Coronary artery (tissue), 2 donors: ENCODE results near the gene MYH14.
A peak's percentile ranks its signal among the peaks of the same experiment; 100 is the strongest.

ENCODE experiments used
- DNase-seq: peaks from one replicate; pipeline ENCODE4 v3.0.0-alpha.2; 2017; ENCODE audit warnings: low spot score
- H3K27ac ChIP-seq, 2 donors: fragments of 200-600 bp; sonication (generic); one replicate each; pipeline ENCODE4 v1.5.1; 2016 to 2019
- H3K4me3 ChIP-seq: fragments of 200-600 bp; sonication (generic); 2 replicates; pipeline ENCODE4 v1.5.1; 2016; ENCODE audit warnings: mild to moderate bottlenecking, moderate library complexity
- TF ChIP-seq, protein P1 (sequence below): fragments of 200-600 bp; sonication (generic); IDR thresholded peaks from one replicate; pipeline ENCODE4 v1.5.1; 2019; ENCODE audit warnings: antibody characterized with exemption

MYH14 gene

GRCh38 chr19:50199259-50199555 is 4.2 kb upstream of the MYH14 start:
- no peak for DNase-seq
- peak overlapping the region in 1 of 2 donors; percentile 26 for H3K27ac ChIP-seq
- TF ChIP-seq, protein P1, sequence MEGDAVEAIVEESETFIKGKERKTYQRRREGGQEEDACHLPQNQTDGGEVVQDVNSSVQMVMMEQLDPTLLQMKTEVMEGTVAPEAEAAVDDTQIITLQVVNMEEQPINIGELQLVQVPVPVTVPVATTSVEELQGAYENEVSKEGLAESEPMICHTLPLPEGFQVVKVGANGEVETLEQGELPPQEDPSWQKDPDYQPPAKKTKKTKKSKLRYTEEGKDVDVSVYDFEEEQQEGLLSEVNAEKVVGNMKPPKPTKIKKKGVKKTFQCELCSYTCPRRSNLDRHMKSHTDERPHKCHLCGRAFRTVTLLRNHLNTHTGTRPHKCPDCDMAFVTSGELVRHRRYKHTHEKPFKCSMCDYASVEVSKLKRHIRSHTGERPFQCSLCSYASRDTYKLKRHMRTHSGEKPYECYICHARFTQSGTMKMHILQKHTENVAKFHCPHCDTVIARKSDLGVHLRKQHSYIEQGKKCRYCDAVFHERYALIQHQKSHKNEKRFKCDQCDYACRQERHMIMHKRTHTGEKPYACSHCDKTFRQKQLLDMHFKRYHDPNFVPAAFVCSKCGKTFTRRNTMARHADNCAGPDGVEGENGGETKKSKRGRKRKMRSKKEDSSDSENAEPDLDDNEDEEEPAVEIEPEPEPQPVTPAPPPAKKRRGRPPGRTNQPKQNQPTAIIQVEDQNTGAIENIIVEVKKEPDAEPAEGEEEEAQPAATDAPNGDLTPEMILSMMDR, result no peak
- no peak overlapping the region for H3K4me3 ChIP-seq

DNA sequence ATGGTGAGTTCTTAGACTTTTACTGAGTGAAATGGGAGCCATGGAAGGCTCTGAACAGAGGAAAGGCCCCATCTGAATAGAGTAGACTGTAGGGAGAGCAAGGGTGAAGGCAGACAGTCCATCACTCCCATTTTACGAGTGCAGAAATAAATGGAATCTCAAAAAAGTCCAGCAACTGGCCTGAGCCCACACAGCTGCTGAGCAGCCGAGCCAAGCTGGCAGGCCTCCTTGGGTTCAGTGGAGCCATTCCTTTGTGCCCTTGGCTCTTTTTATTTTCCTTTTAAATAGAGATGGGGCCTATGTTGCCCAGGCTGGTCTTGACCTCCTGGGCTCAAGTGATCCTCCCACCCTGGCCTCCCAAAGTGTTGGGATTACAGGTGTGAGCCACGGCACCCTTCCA is 1.0 kb upstream of the MYH14 start:
- no peak overlapping the region for H3K4me3 ChIP-seq
- TF ChIP-seq, protein P1, result no peak
- no peak for DNase-seq
- H3K27ac ChIP-seq, result no peak overlapping the region

DNA sequence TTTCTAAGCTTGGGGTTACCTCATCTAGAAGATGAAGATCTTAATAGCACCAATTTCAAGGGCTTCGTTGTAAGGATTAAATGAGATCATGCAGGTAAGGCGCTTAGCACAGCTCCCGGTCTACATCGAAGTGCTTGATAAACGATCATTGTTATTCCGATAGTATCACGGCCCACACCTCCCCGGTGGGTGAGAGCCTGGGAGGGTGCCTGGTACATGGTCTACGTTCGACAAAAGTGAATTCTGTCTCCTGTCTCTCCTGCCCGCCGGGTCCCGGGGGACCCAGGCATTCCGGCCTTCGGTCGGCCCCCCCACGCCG is 501 bp upstream of the MYH14 start:
- TF ChIP-seq, protein P1, result no peak
- Histone ChIP-seq H3K4me3 (peak overlapping the region; percentile 81), H3K27ac (no peak overlapping the region)
- DNase-seq, result no peak

- Histone ChIP-seq H3K4me3 (peak overlapping the region; percentile 81), H3K27ac (no peak overlapping the region)
- TF ChIP-seq, protein P1, result no peak
- DNase-seq, result no peak
These were observed 633 bp downstream of the MYH14 start for GRCh38 chr19:50204081-50204428.

DNA sequence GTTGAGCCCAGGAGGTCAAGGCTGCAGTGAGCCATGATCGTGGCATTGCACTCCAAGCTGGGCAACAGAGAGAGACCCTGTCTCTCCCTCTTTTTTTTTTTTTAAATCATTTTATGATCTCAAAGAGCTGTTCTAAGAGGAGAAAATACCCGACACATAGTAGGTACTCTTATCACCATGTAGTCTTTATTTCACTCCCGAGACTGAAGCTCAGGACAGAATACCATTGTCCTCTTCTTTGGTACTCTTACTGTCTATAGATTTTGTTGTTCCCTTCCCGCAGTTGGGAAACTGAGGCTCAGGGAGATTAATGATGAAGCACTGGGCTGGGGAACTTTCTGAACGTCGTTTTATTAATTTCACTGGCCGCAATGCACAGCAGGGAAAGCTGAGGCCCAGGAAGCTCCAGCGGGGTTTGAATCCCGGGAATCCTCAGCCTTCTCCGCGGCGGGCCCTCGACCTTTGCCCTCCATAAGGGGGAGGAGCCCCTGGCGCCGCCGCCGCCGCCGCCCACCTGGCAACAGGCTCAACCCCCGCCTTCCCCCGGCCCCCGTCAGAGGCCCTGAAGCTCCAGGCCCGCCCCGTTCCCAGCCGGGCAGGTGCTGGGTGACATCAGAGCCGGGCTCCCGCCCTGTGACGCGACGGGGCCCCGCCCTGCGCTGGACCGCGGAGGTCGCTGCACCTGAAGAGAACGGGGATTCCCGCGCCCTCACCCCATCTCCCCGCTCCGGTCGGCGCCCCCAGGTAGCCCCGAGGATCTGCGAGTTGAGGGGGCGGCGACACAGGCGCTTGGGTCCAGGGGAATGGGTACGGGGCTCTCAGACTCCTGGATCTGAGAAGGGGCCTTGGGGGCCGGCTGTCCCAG is 1.6 kb downstream of the MYH14 start:
- no peak for DNase-seq
- Histone ChIP-seq H3K4me3 (peak overlapping the region; percentile 52), H3K27ac (no peak overlapping the region)
- TF ChIP-seq, protein P1, result no peak

GRCh38 chr19:50205681-50206138 is 2.3 kb downstream of the MYH14 start:
- Histone ChIP-seq H3K4me3 (peak overlapping the region; percentile 52), H3K27ac (no peak overlapping the region)
- DNase-seq, result no peak
- TF ChIP-seq, protein P1, result no peak

GRCh38 chr19:50206191-50206590 is 2.8 kb downstream of the MYH14 start:
- TF ChIP-seq, protein P1, result no peak
- H3K4me3 ChIP-seq, result no peak overlapping the region
- DNase-seq, result no peak
- H3K27ac ChIP-seq, result no peak overlapping the region
